A673 (cell line): ENCODE measurements around the gene SIM2.

Experiments
- CTCF ChIP-seq: fragments of 300-800, 200-600 bp; sonication (generic); conservative IDR thresholded peaks from 2 replicates; pipeline ENCODE4 v1.5.1; 2017; ENCODE audit warnings: low read depth, mild to moderate bottlenecking, antibody characterized with exemption, low read length, moderate library complexity, mixed read lengths
- EZH2 ChIP-seq: fragments of 200-600 bp; sonication (generic); IDR thresholded peaks from 2 replicates; pipeline ENCODE4 v1.6.1; 2017; ENCODE audit warnings: borderline replicate concordance, low read depth, mild to moderate bottlenecking, mixed read lengths, antibody characterized with exemption, low read length; ENCODE audit not compliant: poor library complexity, severe bottlenecking

- TF ChIP-seq CTCF, result no peak
- TF ChIP-seq EZH2, result no peak
Observed at GRCh38 chr21:36691555-36692041, 7.3 kb upstream of the SIM2 start.
